Activated effector memory CD4-positive, alpha-beta T cell treated with anti-CD3 and anti-CD28 coated beads, Interleukin-2, amount 50 U/mL, for 16 hours (primary cell): ENCODE data around the gene CADM2.

Experiments
- DNase-seq: peaks from one replicate; pipeline ENCODE4 v3.0.0-alpha.2; 2020

Gene CADM2

GRCh38 chr3:84985795-84986194 lies 27.0 kb downstream of the CADM2 start:
- no peak for DNase-seq

GRCh38 chr3:84987706-84988504 lies 29.1 kb downstream of the CADM2 start:
- DNase-seq, result no peak

- no peak for DNase-seq
These were observed 30.3 kb downstream of the CADM2 start for GRCh38 chr3:84989102-84989501.

- DNase-seq, result no peak
These were observed 32.7 kb downstream of the CADM2 start for GRCh38 chr3:84991422-84991900.

GRCh38 chr3:84993956-84994355 lies 35.2 kb downstream of the CADM2 start:
- no peak for DNase-seq

GRCh38 chr3:84998545-84998944 lies 39.8 kb downstream of the CADM2 start:
- no peak for DNase-seq

- no peak for DNase-seq
These were observed 44.7 kb downstream of the CADM2 start for GRCh38 chr3:85003479-85003878.

GRCh38 chr3:85004147-85004546 lies 45.4 kb downstream of the CADM2 start:
- DNase-seq, result no peak

GRCh38 chr3:85005946-85006345 lies 47.2 kb downstream of the CADM2 start:
- no peak for DNase-seq

GRCh38 chr3:85007195-85008094 lies 48.7 kb downstream of the CADM2 start:
- DNase-seq, result no peak

- no peak for DNase-seq
These were observed 62.0 kb downstream of the CADM2 start for GRCh38 chr3:85020828-85021227.

- no peak for DNase-seq
These were observed 71.3 kb downstream of the CADM2 start for GRCh38 chr3:85030052-85030451.

GRCh38 chr3:85037203-85037602 lies 78.4 kb downstream of the CADM2 start:
- no peak for DNase-seq

GRCh38 chr3:85041001-85041400 lies 82.2 kb downstream of the CADM2 start:
- DNase-seq, result no peak

- DNase-seq, result no peak
These were observed 82.8 kb downstream of the CADM2 start for GRCh38 chr3:85041562-85042055.

- no peak for DNase-seq
These were observed 92.0 kb downstream of the CADM2 start for GRCh38 chr3:85050821-85051220.

GRCh38 chr3:85051786-85052185 lies 93.0 kb downstream of the CADM2 start:
- DNase-seq, result no peak

GRCh38 chr3:85053626-85054025 lies 94.8 kb downstream of the CADM2 start:
- no peak for DNase-seq

- DNase-seq, result no peak
These were observed 95.8 kb downstream of the CADM2 start for GRCh38 chr3:85054579-85054978.

GRCh38 chr3:85068911-85069310 lies 110.1 kb downstream of the CADM2 start:
- no peak for DNase-seq

- no peak for DNase-seq
These were observed 115.2 kb downstream of the CADM2 start for GRCh38 chr3:85074003-85074402.

GRCh38 chr3:85075663-85076062 lies 116.9 kb downstream of the CADM2 start:
- DNase-seq, result no peak

GRCh38 chr3:85077018-85077417 lies 118.2 kb downstream of the CADM2 start:
- no peak for DNase-seq
